Prostate gland (tissue), 2 donors: ENCODE data around the gene THRAP3. TPM values are rescaled to one million over a fixed set of nuclear protein-coding genes. Genes with fewer than 3 reads are reported as not detected.
A peak's percentile ranks its signal among the peaks of the same experiment; 100 is the strongest.

ENCODE experiments used
- DNase-seq: peaks from one replicate; pipeline ENCODE4 v3.0.0-alpha.2; 2019; ENCODE audit warnings: low spot score
- H3K27ac ChIP-seq, 2 donors: fragments of 200-600 bp; sonication (generic); 2 replicates each; pipeline ENCODE4 v1.5.1; 2017 to 2019
- H3K27me3 ChIP-seq: fragments of 200-600 bp; sonication (generic); replicated peaks from 2 replicates; pipeline ENCODE4 v1.5.1; 2019; ENCODE audit not compliant: insufficient read depth
- H3K36me3 ChIP-seq, 2 donors: fragments of 200-600 bp; sonication (generic); 1 replicate in 1 of 2; 2 replicates in 1 of 2; pipeline versions ENCODE4 v1.5.1 to v1.8.1; 2017 to 2019
- H3K4me1 ChIP-seq: fragments of 200-600 bp; sonication (generic); replicated peaks from 2 replicates; pipeline ENCODE4 v1.5.1; 2019
- H3K4me3 ChIP-seq, 2 donors: fragments of 200-600 bp; sonication (generic); 2 replicates each; pipeline ENCODE4 v1.5.1; 2017 to 2019
- H3K9me3 ChIP-seq: fragments of 200-600 bp; sonication (generic); 2 replicates; pipeline ENCODE4 v1.5.1; 2017
- POLR2A ChIP-seq: fragments of 450-650 bp; IDR thresholded peaks from one replicate; pipeline ENCODE4 v1.6.1; 2016; ENCODE audit warnings: antibody characterized with exemption, mild to moderate bottlenecking
- POLR2AphosphoS5 ChIP-seq: sonication (generic); formaldehyde crosslinking; IDR thresholded peaks from one replicate; pipeline ENCODE4 v1.6.1; 2017; ENCODE audit warnings: antibody characterized with exemption
- WGBS: methylation state at CpG from one replicate; pipeline ENCODE4 v1.1.5; 2018; 5-methylcytosine and 5-hydroxymethylcytosine counted together
- intact Hi-C: fragments of 100-400 bp; cut with DNase I; formaldehyde crosslinking; loops from one replicate; pipeline ENCODE4 v1.14.2; 2022
- total RNA-seq, 2 donors: library from RNA; depleted of rRNA; stranded (reverse); fragments of >200 nt; gene quantifications; one replicate each; pipeline ENCODE4 v1.1.0, GENCODE V29; 2016
- TF ChIP-seq, protein P1 (sequence below), 4 experiments: fragments of 200-600 bp in 2 of 4; fragments of 450-650 bp in 2 of 4; sonication (generic) in 2 of 4; IDR thresholded peaks; 1 replicate in 3 of 4; 2 replicates in 1 of 4; pipeline ENCODE4 v1.5.1; 2016 to 2019; ENCODE audit warnings: antibody characterized with exemption in 4 of 4, mild to moderate bottlenecking in 2 of 4, moderate library complexity in 2 of 4

THRAP3 gene
- total RNA-seq, 2 donors from 2014 or later: 100 to 123 TPM

GRCh38 chr1:36324353-36324703 lies 100.1 kb downstream of the THRAP3 start:
- Histone ChIP-seq H3K27ac (peak overlapping the region; percentile 87 to 90), H3K4me3 (peak overlapping the region in 1 of 2 donors; percentile 47), H3K9me3 (no peaks in the 10 kb centered on the region), H3K27me3 (no peaks in the 10 kb centered on the region), H3K36me3 (no peaks in the 10 kb centered on the region), H3K4me1 (no peaks in the 10 kb centered on the region)
- intact Hi-C loops: no loop called here
- 19% methylated on average over 9 of the region's 9 CpGs for WGBS
- TF ChIP-seq POLR2A (no peak), POLR2AphosphoS5 (no peak)
- TF ChIP-seq, protein P1, sequence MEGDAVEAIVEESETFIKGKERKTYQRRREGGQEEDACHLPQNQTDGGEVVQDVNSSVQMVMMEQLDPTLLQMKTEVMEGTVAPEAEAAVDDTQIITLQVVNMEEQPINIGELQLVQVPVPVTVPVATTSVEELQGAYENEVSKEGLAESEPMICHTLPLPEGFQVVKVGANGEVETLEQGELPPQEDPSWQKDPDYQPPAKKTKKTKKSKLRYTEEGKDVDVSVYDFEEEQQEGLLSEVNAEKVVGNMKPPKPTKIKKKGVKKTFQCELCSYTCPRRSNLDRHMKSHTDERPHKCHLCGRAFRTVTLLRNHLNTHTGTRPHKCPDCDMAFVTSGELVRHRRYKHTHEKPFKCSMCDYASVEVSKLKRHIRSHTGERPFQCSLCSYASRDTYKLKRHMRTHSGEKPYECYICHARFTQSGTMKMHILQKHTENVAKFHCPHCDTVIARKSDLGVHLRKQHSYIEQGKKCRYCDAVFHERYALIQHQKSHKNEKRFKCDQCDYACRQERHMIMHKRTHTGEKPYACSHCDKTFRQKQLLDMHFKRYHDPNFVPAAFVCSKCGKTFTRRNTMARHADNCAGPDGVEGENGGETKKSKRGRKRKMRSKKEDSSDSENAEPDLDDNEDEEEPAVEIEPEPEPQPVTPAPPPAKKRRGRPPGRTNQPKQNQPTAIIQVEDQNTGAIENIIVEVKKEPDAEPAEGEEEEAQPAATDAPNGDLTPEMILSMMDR (IDR thresholded peaks at IDR 0.05): no peak
- no peak for DNase-seq

- Histone ChIP-seq H3K27me3 (no peaks in the 10 kb centered on the region), H3K36me3 (no peaks in the 10 kb centered on the region), H3K4me3 (no peak overlapping the region), H3K9me3 (no peaks in the 10 kb centered on the region), H3K4me1 (no peaks in the 10 kb centered on the region), H3K27ac (no peak overlapping the region)
- TF ChIP-seq POLR2AphosphoS5 (no peak), POLR2A (no peak)
- TF ChIP-seq, protein P1 (IDR thresholded peaks at IDR 0.05): no peak
- 49% methylated on average over 6 of the region's 6 CpGs for WGBS
- intact Hi-C loops: no loop called here
- DNase-seq: no peak
These were observed 102.3 kb downstream of the THRAP3 start for GRCh38 chr1:36326499-36326898.

DNA sequence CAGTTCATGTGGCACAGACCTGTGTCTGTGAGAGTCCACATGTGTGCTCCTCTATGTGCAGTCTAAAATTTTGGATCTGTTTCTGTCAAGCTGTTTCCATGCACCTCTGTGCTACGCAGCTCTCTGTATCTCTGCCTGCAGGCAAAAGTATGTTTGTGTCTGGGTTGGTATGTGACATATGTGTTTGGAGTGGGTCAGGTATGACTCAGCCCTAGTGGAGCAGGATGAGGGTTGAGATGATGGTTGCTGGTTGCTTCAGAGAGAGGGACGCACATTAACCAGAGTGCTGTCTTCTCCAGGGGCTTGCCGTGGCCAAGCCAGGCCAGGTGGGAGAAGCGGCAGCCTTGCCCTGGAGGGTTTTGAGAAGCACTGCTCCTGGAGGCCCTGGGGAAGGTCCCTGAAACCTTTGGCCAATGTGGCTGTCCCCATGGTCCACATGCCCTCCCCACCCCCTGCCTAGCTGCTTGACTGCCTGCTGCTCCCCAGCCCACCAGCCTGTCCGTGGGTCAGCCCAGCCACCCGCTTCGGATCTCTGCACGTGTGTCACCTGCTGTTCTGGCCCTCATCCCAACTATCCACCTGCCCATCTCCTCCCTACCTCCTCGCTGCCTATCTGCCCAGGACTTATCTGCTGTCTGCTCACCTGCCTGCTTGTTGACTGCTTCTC lies 103.3 kb downstream of the THRAP3 start:
- TF ChIP-seq POLR2A: no peak
- no peak for TF ChIP-seq POLR2AphosphoS5
- TF ChIP-seq, protein P1 (IDR thresholded peaks at IDR 0.05): no peak
- H3K4me1 ChIP-seq: no peaks in the 10 kb centered on the region
- no peaks in the 10 kb centered on the region for H3K9me3 ChIP-seq
- H3K27me3 ChIP-seq: no peaks in the 10 kb centered on the region
- no peak for DNase-seq
- intact Hi-C loops: no loop called here
- H3K4me3 ChIP-seq: no peak overlapping the region
- H3K27ac ChIP-seq: no peak overlapping the region
- 82% methylated on average over 9 of the region's 9 CpGs for WGBS
- H3K36me3 ChIP-seq: no peaks in the 10 kb centered on the region

- Histone ChIP-seq H3K27me3 (no peaks in the 10 kb centered on the region), H3K27ac (no peak overlapping the region), H3K4me1 (no peaks in the 10 kb centered on the region), H3K9me3 (no peaks in the 10 kb centered on the region), H3K36me3 (no peaks in the 10 kb centered on the region), H3K4me3 (no peak overlapping the region)
- TF ChIP-seq, protein P1 (IDR thresholded peaks at IDR 0.05): no peak
- no peak for TF ChIP-seq POLR2A
- no peak for TF ChIP-seq POLR2AphosphoS5
- WGBS: 90% methylated on average over 5 of the region's 6 CpGs
- DNase-seq: no peak
- intact Hi-C loops: no loop called here
These were observed 103.8 kb downstream of the THRAP3 start for GRCh38 chr1:36328088-36328480.

DNA sequence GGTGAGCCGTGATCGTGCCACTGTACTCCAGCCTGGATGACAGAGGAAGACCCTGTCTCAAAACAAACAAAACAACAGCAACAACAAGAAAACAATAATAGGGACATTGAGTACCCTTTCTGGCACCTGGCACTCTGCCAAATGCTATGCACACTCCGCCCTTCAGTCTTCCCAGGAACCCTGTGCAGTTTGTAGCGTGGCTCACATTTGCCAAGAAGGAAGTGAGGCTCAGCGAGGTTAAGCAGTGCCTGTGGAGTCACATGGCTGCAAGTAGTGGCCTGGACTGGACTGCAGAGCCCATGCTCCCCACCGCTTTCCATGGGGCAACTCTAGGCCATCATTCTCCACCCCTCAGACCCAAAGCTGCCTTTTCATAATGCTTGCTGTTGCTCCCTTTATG lies 104.5 kb downstream of the THRAP3 start:
- intact Hi-C loops: no loop called here
- no peak for DNase-seq
- H3K27ac ChIP-seq: no peak overlapping the region
- no peaks in the 10 kb centered on the region for H3K9me3 ChIP-seq
- H3K27me3 ChIP-seq: no peaks in the 10 kb centered on the region
- H3K4me3 ChIP-seq: no peak overlapping the region
- 63% methylated on average over 6 of the region's 6 CpGs for WGBS
- TF ChIP-seq POLR2A: peak; percentile 11
- TF ChIP-seq POLR2AphosphoS5: peak; percentile 22
- TF ChIP-seq, protein P1 (IDR thresholded peaks at IDR 0.05): no peak
- H3K4me1 ChIP-seq: no peaks in the 10 kb centered on the region
- no peaks in the 10 kb centered on the region for H3K36me3 ChIP-seq
